H7 (cell line): Measurements from ENCODE around the gene ARR3. TPM values are rescaled to one million over a fixed set of nuclear protein-coding genes. Genes with fewer than 3 reads are reported as not detected.
"Not testable (repeated sequence)": the region's sequence is repeated elsewhere in the genome, so short reads cannot be mapped to it uniquely, and the experiment has no call there.

Experiments used
- DNase-seq: peaks from one replicate; pipeline ENCODE4 v3.0.0; 2012
- H3K27me3 ChIP-seq: 2 replicates; pipeline ENCODE4 v1.6.0; 2011; ENCODE audit warnings: mild to moderate bottlenecking, low read length; ENCODE audit not compliant: control insufficient read depth, insufficient read depth
- H3K36me3 ChIP-seq: replicated peaks from 2 replicates; pipeline ENCODE4 v1.5.1; 2011; ENCODE audit warnings: low read length; ENCODE audit not compliant: control insufficient read depth, insufficient read depth
- H3K4me3 ChIP-seq: 2 replicates; pipeline ENCODE4 v1.5.1; 2011; ENCODE audit warnings: low read depth, mild to moderate bottlenecking, control low read depth, low read length, moderate library complexity; ENCODE audit not compliant: insufficient read depth
- total RNA-seq: library from RNA; depleted of rRNA; stranded (reverse); fragments of >200 nt; shearing (Covaris generic); gene quantifications from 2 replicates; pipeline ENCODE4 v1.2.3, GENCODE V29; 2014

ARR3 gene
- total RNA-seq, 1 experiment from 2014 or later, result not detected

- H3K36me3 ChIP-seq, result no peaks in the 10 kb centered on the region
- no peak overlapping the region for H3K4me3 ChIP-seq
- DNase-seq, result no peak
- no peaks in the 10 kb centered on the region for H3K27me3 ChIP-seq
Measured at GRCh38 chrX:70255452-70255851, 12.7 kb upstream of the ARR3 start.

GRCh38 chrX:70257423-70258288, 10.5 kb upstream of the ARR3 start:
- Histone ChIP-seq H3K27me3 (no peaks in the 10 kb centered on the region), H3K36me3 (no peaks in the 10 kb centered on the region), H3K4me3 (no peak overlapping the region)
- no peak for DNase-seq

GRCh38 chrX:70260104-70260503, 8.0 kb upstream of the ARR3 start, which contains the start of gene P2RY4:
Gene P2RY4, minus strand, starts transcription at chrX:70260204. Its CDS starts 580 bp downstream, at chrX:70259624.
- no peak within 1 kb of the TSS for H3K4me3 ChIP-seq
- no peaks in the 10 kb centered on the region for H3K36me3 ChIP-seq

GRCh38 chrX:70262952-70263567, 5.1 kb upstream of the ARR3 start:
- peak; percentile 65 for DNase-seq
- no peak overlapping the region for H3K4me3 ChIP-seq
- no peaks in the 10 kb centered on the region for H3K27me3 ChIP-seq
- no peaks in the 10 kb centered on the region for H3K36me3 ChIP-seq

More at GRCh38 chrX:70260104-70260503, 8.0 kb upstream of the ARR3 start, which contains the start of gene P2RY4:
- H3K27me3 ChIP-seq, result no peaks in the 10 kb centered on the region
- DNase-seq, result no peak

GRCh38 chrX:70264784-70265183, 3.4 kb upstream of the ARR3 start:
- H3K4me3 ChIP-seq, result no peak overlapping the region
- H3K27me3 ChIP-seq, result no peaks in the 10 kb centered on the region
- H3K36me3 ChIP-seq, result no peaks in the 10 kb centered on the region
- no peak for DNase-seq

- not testable (repeated sequence) for DNase-seq, H3K36me3 ChIP-seq, H3K4me3 ChIP-seq, H3K27me3 ChIP-seq
Measured at GRCh38 chrX:70274029-70274428, 5.9 kb downstream of the ARR3 start.

- Histone ChIP-seq H3K36me3 (no peaks in the 10 kb centered on the region), H3K27me3 (no peaks in the 10 kb centered on the region), H3K4me3 (no peak overlapping the region)
- DNase-seq, result no peak
Measured at GRCh38 chrX:70279081-70279480, 10.9 kb downstream of the ARR3 start.

GRCh38 chrX:70280573-70280972, 12.4 kb downstream of the ARR3 start:
- no peak for DNase-seq
- Histone ChIP-seq H3K36me3 (no peaks in the 10 kb centered on the region; the same call in 1 of the 2 replicates), H3K27me3 (no peaks in the 10 kb centered on the region), H3K4me3 (no peak overlapping the region)

GRCh38 chrX:70281951-70282350, 13.8 kb downstream of the ARR3 start, which contains the start of gene RAB41:
Gene RAB41, plus strand, starts transcription at chrX:70282172. Its CDS starts 46 bp downstream, at chrX:70282218.
- no peaks in the 10 kb centered on the region; the same call in 1 of the 2 replicates for H3K36me3 ChIP-seq

GRCh38 chrX:70289168-70289792, 21.1 kb downstream of the ARR3 start:
- Histone ChIP-seq H3K4me3 (peak overlapping the region; percentile 69), H3K36me3 (peaks cover 4% of the 10 kb centered on the region), H3K27me3 (no peaks in the 10 kb centered on the region)
- DNase-seq, result no peak

More at GRCh38 chrX:70281951-70282350, 13.8 kb downstream of the ARR3 start, which contains the start of gene RAB41:
- no peak within 1 kb of the TSS for H3K4me3 ChIP-seq
- no peak for DNase-seq
- no peaks in the 10 kb centered on the region for H3K27me3 ChIP-seq

GRCh38 chrX:70289793-70290770, 21.9 kb downstream of the ARR3 start, which contains the start of the genes KIF4A and PDZD11:
Gene KIF4A, plus strand, starts transcription at chrX:70290104. Its CDS starts 355 bp downstream, at chrX:70290459.
Gene PDZD11, minus strand, starts transcription at chrX:70289927. Its CDS starts 586 bp downstream, at chrX:70289341.
- DNase-seq, result peak; percentile 92
- peaks cover 4% of the 10 kb centered on the region for H3K36me3 ChIP-seq
- H3K27me3 ChIP-seq, result no peaks in the 10 kb centered on the region
- peak within 1 kb of the TSS; percentile 69 for H3K4me3 ChIP-seq

- Histone ChIP-seq H3K4me3 (no peak overlapping the region), H3K27me3 (no peaks in the 10 kb centered on the region), H3K36me3 (peaks cover 1% of the 10 kb centered on the region)
- no peak for DNase-seq
Measured at GRCh38 chrX:70292788-70293187, 24.7 kb downstream of the ARR3 start.

- H3K36me3 ChIP-seq, result no peaks in the 10 kb centered on the region
- no peak overlapping the region for H3K4me3 ChIP-seq
- H3K27me3 ChIP-seq, result no peaks in the 10 kb centered on the region
- no peak for DNase-seq
Measured at GRCh38 chrX:70293621-70294020, 25.5 kb downstream of the ARR3 start.
